ENCODE data around the gene REELD1.

REELD1 gene
- 0.53 to 1.4 (median 1.3) reads per million in 3 experiments for total RNA-seq

GRCh38 chr4:146214238-146214637, at the start of gene REELD1:
Gene REELD1 (plus strand): TSS chr4:146214538. CDS start chr4:146216953, 2,415 bp downstream.
- DNase-seq: no peak

DNA sequence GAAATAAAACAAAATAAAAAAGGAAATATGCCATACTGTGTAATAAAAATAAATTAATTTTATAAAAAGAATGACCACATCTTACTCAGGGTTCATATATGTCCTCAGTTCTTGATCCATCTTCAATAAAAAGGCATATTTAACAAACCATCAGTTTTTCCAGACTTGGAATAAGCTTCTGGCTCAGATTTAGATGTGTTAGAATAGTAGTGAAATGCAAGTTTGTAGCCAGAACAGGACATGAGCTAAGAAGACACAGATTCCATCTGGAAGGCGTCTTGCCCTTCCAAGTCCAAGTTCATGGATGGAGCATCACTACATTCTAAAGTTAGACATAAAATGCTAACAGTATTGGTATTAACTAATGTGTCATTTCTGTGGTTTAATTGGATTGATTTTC, 49.1 kb upstream of the REELD1 start:
- no peak for DNase-seq

DNA sequence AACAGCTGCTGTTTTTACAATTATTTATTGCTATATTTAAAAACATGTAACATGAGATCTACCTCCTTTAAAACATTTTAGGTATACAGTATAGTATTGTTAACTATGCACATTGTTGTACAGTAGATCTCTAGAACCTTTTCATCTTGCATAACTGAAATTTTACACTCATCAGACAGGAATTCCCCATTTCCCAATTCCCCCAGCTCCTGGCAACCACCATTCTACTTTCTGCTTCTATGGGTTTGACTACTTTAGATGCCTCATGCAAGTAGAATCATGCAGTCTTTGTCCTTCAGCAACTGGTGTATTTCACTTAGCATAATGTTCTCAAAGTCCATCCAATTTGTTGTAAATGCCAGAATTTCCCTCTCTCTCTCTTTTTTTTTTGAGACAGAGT, 48.5 kb upstream of the REELD1 start:
- no peak for DNase-seq

- DNase-seq: no peak
Measured at GRCh38 chr4:146170149-146170548, 44.2 kb upstream of the REELD1 start.

DNA sequence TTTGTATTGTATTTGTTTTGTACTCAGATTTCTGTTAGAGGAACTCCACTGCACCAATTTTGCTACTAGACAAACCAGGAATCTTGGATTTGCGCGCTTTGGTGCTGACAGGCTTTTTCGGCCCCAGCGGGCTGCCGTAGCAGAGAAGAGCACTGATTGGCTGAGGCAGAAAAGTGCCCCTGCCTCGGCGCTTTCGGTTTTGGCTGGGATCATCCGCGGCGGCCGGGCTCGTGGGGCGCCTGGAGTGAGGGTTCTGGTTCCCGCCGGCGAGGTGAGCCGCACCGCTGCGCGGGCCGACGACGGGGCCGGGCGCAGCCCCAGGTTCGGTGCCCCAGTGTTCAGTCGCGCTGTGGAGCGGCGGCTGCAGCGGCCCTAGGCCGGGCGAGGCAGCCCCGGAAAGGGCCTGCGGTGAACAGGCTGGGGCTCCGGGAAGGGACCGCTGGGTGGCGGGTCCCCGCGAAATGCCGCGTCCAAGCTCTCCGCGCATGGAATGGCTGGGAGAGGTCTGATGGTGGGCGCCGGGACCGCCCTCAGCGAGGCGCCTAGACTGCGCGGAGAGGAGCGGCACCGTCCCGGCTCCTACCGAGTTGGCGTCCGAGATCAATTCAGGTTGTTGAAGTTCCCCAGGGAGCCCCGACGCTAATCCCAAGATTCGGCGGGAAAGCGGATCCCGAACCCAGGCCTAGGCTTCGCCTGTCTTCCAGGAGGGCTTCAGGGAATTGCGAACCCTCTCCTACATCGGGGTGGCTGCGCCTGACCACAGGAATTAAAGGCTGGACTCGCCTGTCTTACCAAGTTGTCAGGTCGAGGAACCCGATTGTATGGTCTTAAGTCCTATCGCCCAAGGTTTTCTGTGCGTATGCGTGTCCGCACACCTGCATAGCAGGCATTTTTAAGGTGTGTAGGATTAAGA, 38.5 kb upstream of the REELD1 start, which contains the start of gene LSM6:
TSS of gene LSM6 (plus strand) at position 178 of the 913 bp plus-strand sequence. CDS start 7,204 bp downstream, outside the sequence.
- DNase-seq: peak; percentile 82

DNA sequence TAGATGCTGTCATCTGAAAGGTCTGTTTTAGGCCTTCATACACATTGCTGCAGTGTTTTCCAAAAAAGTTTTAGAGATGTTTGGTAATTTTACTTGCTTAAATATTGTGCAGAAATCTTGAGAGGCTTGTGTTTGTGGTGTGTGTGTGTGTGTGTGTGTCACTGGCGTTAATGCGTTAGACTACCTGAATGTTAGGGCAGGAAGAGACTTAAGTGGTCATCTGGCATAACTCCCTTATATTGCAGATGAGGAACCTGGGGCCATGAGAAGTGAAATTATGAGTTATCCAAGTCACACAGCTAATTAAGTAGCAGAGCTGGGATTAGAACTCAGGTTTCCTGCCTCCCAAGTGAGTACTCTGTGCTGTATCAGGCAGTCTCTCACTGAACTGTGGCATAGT, 37.4 kb upstream of the REELD1 start:
- DNase-seq: no peak

- no peak for DNase-seq
Measured at GRCh38 chr4:146178126-146178525, 36.2 kb upstream of the REELD1 start.

DNA sequence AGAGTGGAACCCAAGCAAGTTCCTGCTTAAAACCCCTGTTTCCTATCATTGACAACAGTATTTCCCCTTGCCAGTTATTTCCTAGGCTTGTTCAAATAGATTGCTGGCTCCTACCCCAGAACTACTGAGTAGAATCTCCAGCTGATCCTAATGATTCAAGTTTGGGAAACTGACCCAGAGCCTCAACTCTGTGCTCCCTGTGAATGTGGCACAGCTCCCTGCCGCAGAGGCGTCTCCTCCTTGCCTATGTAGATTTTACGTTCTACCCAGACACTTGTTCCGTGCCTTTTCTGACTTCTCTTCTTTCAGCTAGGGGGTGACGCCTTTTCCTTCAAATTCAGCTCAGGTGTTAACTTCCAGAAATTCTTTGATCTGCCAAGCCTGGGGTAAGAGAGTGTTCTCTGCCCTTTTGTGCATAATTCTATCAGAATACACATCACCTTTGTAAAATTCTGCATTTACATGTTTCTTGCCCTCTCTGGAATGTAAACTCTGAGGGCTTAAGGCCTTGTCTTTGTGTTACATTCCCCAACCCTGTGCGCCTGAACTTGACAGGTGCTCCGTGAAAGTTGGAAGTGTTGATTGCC, 34.5 kb upstream of the REELD1 start:
- DNase-seq: no peak

GRCh38 chr4:146182443-146182842, 31.9 kb upstream of the REELD1 start:
- no peak for DNase-seq

- DNase-seq: no peak
Measured at GRCh38 chr4:146183209-146183608, 31.1 kb upstream of the REELD1 start.

- no peak for DNase-seq
Measured at GRCh38 chr4:146186041-146186440, 28.3 kb upstream of the REELD1 start.

DNA sequence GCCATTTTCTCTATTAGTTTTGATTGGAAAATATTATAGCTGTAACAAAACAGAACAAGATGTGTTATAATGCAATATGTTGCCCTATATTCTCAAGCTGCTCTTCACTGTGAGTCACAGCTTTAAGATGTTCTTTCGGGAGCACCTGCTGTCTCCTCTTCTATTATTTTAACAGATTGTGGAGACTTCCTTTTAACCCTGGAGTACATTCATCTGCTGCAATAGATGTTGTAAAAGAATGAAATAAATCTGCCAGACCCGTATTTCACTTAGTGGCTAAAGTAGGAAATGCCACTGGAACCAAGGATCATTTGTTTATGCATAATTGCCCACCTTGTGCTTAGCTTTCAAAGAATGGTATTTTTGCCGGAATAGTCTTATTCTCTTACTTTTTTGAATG, 27.7 kb upstream of the REELD1 start:
- no peak for DNase-seq

DNA sequence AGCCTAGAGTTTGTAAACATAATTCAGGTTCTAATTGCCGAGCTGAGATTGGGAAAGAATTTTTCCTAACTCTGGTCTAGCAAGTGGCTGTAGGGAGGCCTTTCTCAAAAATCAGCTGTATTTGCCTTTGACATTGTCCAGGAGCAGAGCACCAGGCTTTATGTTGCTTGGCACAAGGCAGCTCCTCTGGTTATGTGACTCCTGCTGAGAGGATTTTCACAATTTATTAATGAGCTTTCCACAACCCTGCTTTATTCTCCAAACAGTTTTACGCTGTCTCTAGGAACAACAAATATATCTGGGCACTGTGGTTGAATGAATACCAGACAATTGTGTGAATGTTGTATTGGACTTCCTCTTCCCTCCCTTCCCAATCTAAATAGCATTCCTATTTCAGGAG, 23.9 kb upstream of the REELD1 start:
- DNase-seq: no peak

DNA sequence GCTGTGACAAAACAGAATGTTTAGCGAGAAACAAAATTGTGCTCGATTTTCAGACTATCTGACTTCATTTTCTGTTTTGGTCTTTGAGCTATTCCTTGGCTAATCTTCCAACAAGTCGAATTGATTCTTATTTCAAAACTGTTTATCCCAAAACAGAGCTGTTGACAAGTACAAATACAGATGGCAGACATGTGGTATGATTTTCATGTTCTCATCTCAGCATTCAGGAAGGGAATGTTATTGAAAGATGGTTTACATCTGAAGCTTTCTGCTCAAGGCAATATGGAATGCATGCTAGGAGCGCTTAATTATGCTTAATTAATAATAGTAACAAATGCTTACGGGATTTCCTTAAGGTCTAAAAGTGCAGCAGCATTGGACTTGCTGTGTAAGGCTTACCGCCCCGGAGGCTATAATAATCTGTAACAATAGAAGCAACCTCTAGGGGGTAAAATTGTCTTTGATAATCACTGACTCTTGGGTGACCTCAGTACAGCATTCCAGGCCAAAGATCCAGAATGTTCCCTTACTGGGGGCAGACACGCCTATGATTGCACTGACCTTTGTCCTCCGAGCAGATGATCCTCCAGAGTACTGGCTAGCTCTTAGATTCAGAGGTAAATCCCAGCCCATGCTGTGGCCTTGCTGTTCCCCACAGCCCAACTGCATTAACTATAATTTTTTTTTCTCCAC, 22.4 kb upstream of the REELD1 start:
- no peak for DNase-seq

DNA sequence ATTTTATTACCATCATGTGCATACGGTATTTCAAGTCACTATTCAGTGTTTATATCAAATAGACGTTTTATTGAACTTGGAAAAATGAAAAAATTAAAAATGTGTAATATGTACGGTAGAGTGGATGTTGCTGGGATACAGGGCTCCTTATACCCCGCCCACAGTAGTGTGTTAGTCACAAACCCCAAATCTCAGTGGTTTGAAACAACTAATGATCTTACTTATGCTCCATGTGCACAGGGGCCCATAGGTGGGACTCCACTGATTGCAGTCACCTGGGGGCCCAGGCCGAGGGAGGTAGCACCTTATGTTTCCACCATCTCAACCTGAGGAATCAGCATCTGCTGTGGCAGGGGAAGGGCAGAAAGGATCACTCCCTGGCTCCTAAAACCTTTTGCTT, 20.7 kb upstream of the REELD1 start:
- no peak for DNase-seq

DNA sequence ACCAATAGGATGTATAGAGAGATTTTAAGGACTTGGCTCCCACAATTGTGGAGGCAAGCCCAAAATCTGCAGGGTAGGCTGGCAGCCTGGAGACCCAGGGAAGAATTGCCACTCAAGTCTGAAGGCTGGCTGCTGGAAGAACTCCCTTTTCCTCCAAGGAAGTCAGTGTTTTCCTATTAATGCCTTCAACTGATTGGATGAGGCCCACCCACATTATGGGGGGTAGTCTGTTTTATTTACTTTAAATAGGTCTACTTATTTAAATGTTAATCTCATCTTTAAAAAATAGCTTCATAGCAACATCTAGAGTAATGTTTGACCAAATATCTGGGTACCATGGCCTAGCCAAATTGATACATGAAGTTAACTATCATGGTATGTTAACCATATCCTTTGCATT, 20.1 kb upstream of the REELD1 start:
- DNase-seq: no peak

GRCh38 chr4:146202665-146203064, 11.7 kb upstream of the REELD1 start:
- DNase-seq: no peak

DNA sequence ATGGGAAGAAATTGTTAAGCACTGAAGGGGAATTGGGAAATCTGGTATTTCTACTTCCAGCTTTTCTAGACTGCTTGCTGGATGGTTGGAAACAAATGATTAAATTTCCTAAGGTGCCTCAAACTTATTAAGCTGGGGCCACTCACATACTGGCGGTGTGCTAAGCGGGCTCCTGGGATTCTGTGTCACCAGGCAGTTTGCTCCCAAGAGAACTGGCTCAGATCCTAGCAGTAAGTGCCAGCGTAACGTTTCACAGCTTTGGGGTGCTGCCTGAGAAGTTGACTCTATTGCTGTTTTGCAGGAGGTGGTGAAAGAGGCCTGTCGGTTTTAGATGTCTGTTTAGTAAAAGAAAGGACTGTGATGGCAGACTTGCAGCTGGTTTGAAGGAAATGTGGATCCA, 6.9 kb upstream of the REELD1 start:
- DNase-seq: no peak

- no peak for DNase-seq
Measured at GRCh38 chr4:146210890-146211289, 3.4 kb upstream of the REELD1 start.

- DNase-seq: no peak
Measured at GRCh38 chr4:146211440-146211839, 2.9 kb upstream of the REELD1 start.

DNA sequence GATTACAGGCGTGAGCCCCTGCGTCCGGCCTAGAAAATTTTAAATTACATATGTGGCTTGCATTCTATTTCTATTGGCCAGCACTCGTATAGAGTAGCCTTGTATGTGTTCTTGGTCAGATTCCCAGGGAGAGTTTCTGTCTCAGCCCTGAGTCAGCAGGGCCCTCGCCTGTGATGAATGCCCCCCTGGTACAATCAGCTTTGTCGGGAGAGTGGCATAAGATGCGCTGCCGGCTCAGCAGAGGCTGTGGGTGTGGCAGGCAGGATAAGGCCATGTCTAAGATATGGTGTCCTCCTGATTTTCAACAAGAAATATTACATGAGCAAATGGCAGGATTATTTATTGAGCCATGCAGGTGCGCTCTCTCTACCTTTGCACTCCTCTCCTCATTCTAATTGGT, 1.6 kb upstream of the REELD1 start:
- DNase-seq: no peak

- DNase-seq: no peak
Measured at GRCh38 chr4:146222313-146222712, 8.0 kb downstream of the REELD1 start.

GRCh38 chr4:146224326-146224966, 10.1 kb downstream of the REELD1 start:
- no peak for DNase-seq
